ENCODE data around the gene DESI1. TPM values are rescaled to one million over a fixed set of nuclear protein-coding genes. Genes with fewer than 3 reads are reported as not detected.
A peak's percentile ranks its signal among the peaks of the same experiment; 100 is the strongest.

Gene DESI1
- polyA plus RNA-seq, 1 donor = 34.0 TPM

- no CpG with 5 or more reads among the region's 2 CpGs for WGBS (ENCODE audit: insufficient coverage, low lambda C conversion rate)
- Histone ChIP-seq H3K36me3 (ENCODE audit: control insufficient read depth, insufficient read depth, low read length) (no peaks in the 10 kb centered on the region), H3K4me1 (ENCODE audit: control insufficient read depth, insufficient read depth, low read length) (no peaks in the 10 kb centered on the region), H3K4me3 (ENCODE audit: low read length) (no peak overlapping the region), H3K27me3 (ENCODE audit: control insufficient read depth, insufficient read depth, low read length) (no peaks in the 10 kb centered on the region), H3K9me3 (ENCODE audit: control insufficient read depth, low read depth, low read length) (no peaks in the 10 kb centered on the region), H3K27ac (ENCODE audit: low read length) (no peak overlapping the region)
- DNase-seq = peak in 1 of 2 donors; percentile 43
Measured at GRCh38 chr22:41613456-41613855, 7.4 kb downstream of the DESI1 start.

- Histone ChIP-seq H3K27me3 (ENCODE audit: control insufficient read depth, insufficient read depth, low read length) (no peaks in the 10 kb centered on the region), H3K9me3 (ENCODE audit: control insufficient read depth, low read depth, low read length) (no peaks in the 10 kb centered on the region), H3K4me3 (ENCODE audit: low read length) (no peak overlapping the region), H3K4me1 (ENCODE audit: control insufficient read depth, insufficient read depth, low read length) (no peaks in the 10 kb centered on the region), H3K36me3 (ENCODE audit: control insufficient read depth, insufficient read depth, low read length) (peaks cover under 1% of the 10 kb centered on the region), H3K27ac (ENCODE audit: low read length) (no peak overlapping the region)
- 100% methylated on average over 1 of the region's 6 CpGs for WGBS (ENCODE audit: insufficient coverage, low lambda C conversion rate)
- DNase-seq = no peak
Measured at GRCh38 chr22:41612603-41613306, 8.1 kb downstream of the DESI1 start.

GRCh38 chr22:41608386-41608785 lies 12.5 kb downstream of the DESI1 start:
- Histone ChIP-seq H3K9me3 (ENCODE audit: control insufficient read depth, low read depth, low read length) (no peaks in the 10 kb centered on the region), H3K4me3 (ENCODE audit: low read length) (no peak overlapping the region), H3K27ac (ENCODE audit: low read length) (no peak overlapping the region), H3K36me3 (ENCODE audit: control insufficient read depth, insufficient read depth, low read length) (peaks cover 35% of the 10 kb centered on the region), H3K27me3 (ENCODE audit: control insufficient read depth, insufficient read depth, low read length) (no peaks in the 10 kb centered on the region), H3K4me1 (ENCODE audit: control insufficient read depth, insufficient read depth, low read length) (no peaks in the 10 kb centered on the region)
- WGBS (ENCODE audit: insufficient coverage, low lambda C conversion rate) = no CpG with 5 or more reads among the region's 3 CpGs
- DNase-seq = no peak

GRCh38 chr22:41603873-41604332 lies 16.9 kb downstream of the DESI1 start:
- H3K36me3 ChIP-seq (ENCODE audit: control insufficient read depth, insufficient read depth, low read length) = peaks cover 64% of the 10 kb centered on the region
- DNase-seq = no peak

GRCh38 chr22:41600976-41601375 lies 19.9 kb downstream of the DESI1 start:
- no peak overlapping the region for H3K27ac ChIP-seq (ENCODE audit: low read length)
- no peak for DNase-seq
- peaks cover 50% of the 10 kb centered on the region for H3K36me3 ChIP-seq (ENCODE audit: control insufficient read depth, insufficient read depth, low read length)
- H3K4me1 ChIP-seq (ENCODE audit: control insufficient read depth, insufficient read depth, low read length) = peaks cover 4% of the 10 kb centered on the region
- no peaks in the 10 kb centered on the region for H3K9me3 ChIP-seq (ENCODE audit: control insufficient read depth, low read depth, low read length)
- no CpG with 5 or more reads among the region's 8 CpGs for WGBS (ENCODE audit: insufficient coverage, low lambda C conversion rate)
- H3K27me3 ChIP-seq (ENCODE audit: control insufficient read depth, insufficient read depth, low read length) = no peaks in the 10 kb centered on the region
- no peak overlapping the region for H3K4me3 ChIP-seq (ENCODE audit: low read length)

More at GRCh38 chr22:41603873-41604332, 16.9 kb downstream of the DESI1 start:
- Histone ChIP-seq H3K27ac (ENCODE audit: low read length) (no peak overlapping the region), H3K4me3 (ENCODE audit: low read length) (no peak overlapping the region), H3K27me3 (ENCODE audit: control insufficient read depth, insufficient read depth, low read length) (no peaks in the 10 kb centered on the region), H3K9me3 (ENCODE audit: control insufficient read depth, low read depth, low read length) (no peaks in the 10 kb centered on the region), H3K4me1 (ENCODE audit: control insufficient read depth, insufficient read depth, low read length) (no peaks in the 10 kb centered on the region)
- no CpG with 5 or more reads among the region's 4 CpGs for WGBS (ENCODE audit: insufficient coverage, low lambda C conversion rate)

- no peaks in the 10 kb centered on the region for H3K27me3 ChIP-seq (ENCODE audit: control insufficient read depth, insufficient read depth, low read length)
- WGBS (ENCODE audit: insufficient coverage, low lambda C conversion rate) = no CpG with 5 or more reads among the region's 8 CpGs
- no peaks in the 10 kb centered on the region for H3K9me3 ChIP-seq (ENCODE audit: control insufficient read depth, low read depth, low read length)
- H3K27ac ChIP-seq (ENCODE audit: low read length) = no peak overlapping the region
- no peak overlapping the region for H3K4me3 ChIP-seq (ENCODE audit: low read length)
- H3K4me1 ChIP-seq (ENCODE audit: control insufficient read depth, insufficient read depth, low read length) = peaks cover 4% of the 10 kb centered on the region
- DNase-seq = no peak
- H3K36me3 ChIP-seq (ENCODE audit: control insufficient read depth, insufficient read depth, low read length) = peaks cover 37% of the 10 kb centered on the region
Measured at GRCh38 chr22:41598891-41599635, 21.8 kb downstream of the DESI1 start.

- DNase-seq = no peak
- Histone ChIP-seq H3K27me3 (ENCODE audit: control insufficient read depth, insufficient read depth, low read length) (no peaks in the 10 kb centered on the region), H3K4me1 (ENCODE audit: control insufficient read depth, insufficient read depth, low read length) (peaks cover 4% of the 10 kb centered on the region), H3K36me3 (ENCODE audit: control insufficient read depth, insufficient read depth, low read length) (peaks cover 28% of the 10 kb centered on the region), H3K9me3 (ENCODE audit: control insufficient read depth, low read depth, low read length) (no peaks in the 10 kb centered on the region), H3K4me3 (ENCODE audit: low read length) (no peak overlapping the region), H3K27ac (ENCODE audit: low read length) (no peak overlapping the region)
- WGBS (ENCODE audit: insufficient coverage, low lambda C conversion rate) = no CpG with 5 or more reads among the region's 5 CpGs
Measured at GRCh38 chr22:41598081-41598480, 22.8 kb downstream of the DESI1 start.

- Histone ChIP-seq H3K27me3 (ENCODE audit: control insufficient read depth, insufficient read depth, low read length) (no peaks in the 10 kb centered on the region), H3K9me3 (ENCODE audit: control insufficient read depth, low read depth, low read length) (no peaks in the 10 kb centered on the region), H3K4me1 (ENCODE audit: control insufficient read depth, insufficient read depth, low read length) (peaks cover 4% of the 10 kb centered on the region), H3K36me3 (ENCODE audit: control insufficient read depth, insufficient read depth, low read length) (peaks cover 23% of the 10 kb centered on the region), H3K4me3 (ENCODE audit: low read length) (no peak overlapping the region), H3K27ac (ENCODE audit: low read length) (no peak overlapping the region)
- WGBS (ENCODE audit: insufficient coverage, low lambda C conversion rate) = no CpG with 5 or more reads among the region's 2 CpGs
- no peak for DNase-seq
Measured at GRCh38 chr22:41597635-41597953, 23.2 kb downstream of the DESI1 start.

GRCh38 chr22:41596776-41597634 lies 23.8 kb downstream of the DESI1 start:
- no peak overlapping the region for H3K27ac ChIP-seq (ENCODE audit: low read length)
- H3K36me3 ChIP-seq (ENCODE audit: control insufficient read depth, insufficient read depth, low read length) = peaks cover 18% of the 10 kb centered on the region
- H3K27me3 ChIP-seq (ENCODE audit: control insufficient read depth, insufficient read depth, low read length) = no peaks in the 10 kb centered on the region
- DNase-seq = peak; percentile 41 to 42
- no peaks in the 10 kb centered on the region for H3K9me3 ChIP-seq (ENCODE audit: control insufficient read depth, low read depth, low read length)
- H3K4me1 ChIP-seq (ENCODE audit: control insufficient read depth, insufficient read depth, low read length) = peaks cover 4% of the 10 kb centered on the region
- no peak overlapping the region for H3K4me3 ChIP-seq (ENCODE audit: low read length)
- WGBS (ENCODE audit: insufficient coverage, low lambda C conversion rate) = no CpG with 5 or more reads among the region's 13 CpGs

- no peak overlapping the region for H3K27ac ChIP-seq (ENCODE audit: low read length)
- H3K4me1 ChIP-seq (ENCODE audit: control insufficient read depth, insufficient read depth, low read length) = peaks cover 4% of the 10 kb centered on the region
- H3K36me3 ChIP-seq (ENCODE audit: control insufficient read depth, insufficient read depth, low read length) = peaks cover 12% of the 10 kb centered on the region
- no peak overlapping the region for H3K4me3 ChIP-seq (ENCODE audit: low read length)
- no CpG with 5 or more reads among the region's 5 CpGs for WGBS (ENCODE audit: insufficient coverage, low lambda C conversion rate)
- no peaks in the 10 kb centered on the region for H3K9me3 ChIP-seq (ENCODE audit: control insufficient read depth, low read depth, low read length)
- H3K27me3 ChIP-seq (ENCODE audit: control insufficient read depth, insufficient read depth, low read length) = no peaks in the 10 kb centered on the region
- DNase-seq = no peak
Measured at GRCh38 chr22:41595703-41596102, 25.1 kb downstream of the DESI1 start.
